ENCODE data around the gene BLOC1S4. TPM values are rescaled to one million over a fixed set of nuclear protein-coding genes. Genes with fewer than 3 reads are reported as not detected.

BLOC1S4 gene
- total RNA-seq, 2 donors from 2014 or later, result 16.5 to 17.1 TPM

- WGBS, 2 donors, result 47 to 54% methylated on average over 8 of the region's 8 CpGs
- no peak for TF ChIP-seq POLR2A (IDR thresholded peaks at IDR 0.05)
- TF ChIP-seq, protein P1, sequence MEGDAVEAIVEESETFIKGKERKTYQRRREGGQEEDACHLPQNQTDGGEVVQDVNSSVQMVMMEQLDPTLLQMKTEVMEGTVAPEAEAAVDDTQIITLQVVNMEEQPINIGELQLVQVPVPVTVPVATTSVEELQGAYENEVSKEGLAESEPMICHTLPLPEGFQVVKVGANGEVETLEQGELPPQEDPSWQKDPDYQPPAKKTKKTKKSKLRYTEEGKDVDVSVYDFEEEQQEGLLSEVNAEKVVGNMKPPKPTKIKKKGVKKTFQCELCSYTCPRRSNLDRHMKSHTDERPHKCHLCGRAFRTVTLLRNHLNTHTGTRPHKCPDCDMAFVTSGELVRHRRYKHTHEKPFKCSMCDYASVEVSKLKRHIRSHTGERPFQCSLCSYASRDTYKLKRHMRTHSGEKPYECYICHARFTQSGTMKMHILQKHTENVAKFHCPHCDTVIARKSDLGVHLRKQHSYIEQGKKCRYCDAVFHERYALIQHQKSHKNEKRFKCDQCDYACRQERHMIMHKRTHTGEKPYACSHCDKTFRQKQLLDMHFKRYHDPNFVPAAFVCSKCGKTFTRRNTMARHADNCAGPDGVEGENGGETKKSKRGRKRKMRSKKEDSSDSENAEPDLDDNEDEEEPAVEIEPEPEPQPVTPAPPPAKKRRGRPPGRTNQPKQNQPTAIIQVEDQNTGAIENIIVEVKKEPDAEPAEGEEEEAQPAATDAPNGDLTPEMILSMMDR (IDR thresholded peaks at IDR 0.05), result no peak
- no peak overlapping the region for H3K4me3 ChIP-seq
- DNase-seq (no peak), ATAC-seq (no peak)
- H3K27ac ChIP-seq, result no peak overlapping the region
- intact Hi-C loops (cut with DNase I), result no loop called here
- H3K9me3 ChIP-seq, result no peaks in the 10 kb centered on the region
- H3K36me3 ChIP-seq (replicated peaks in 1 of 2; ENCODE audit: insufficient read depth in 1 of 2, low read depth in 2 of 2), result no peaks in the 10 kb centered on the region
- no peaks in the 10 kb centered on the region for H3K27me3 ChIP-seq
- H3K4me1 ChIP-seq, result peaks cover 27% of the 10 kb centered on the region
Measured at GRCh38 chr4:6719611-6720179, 3.7 kb downstream of the BLOC1S4 start.

DNA sequence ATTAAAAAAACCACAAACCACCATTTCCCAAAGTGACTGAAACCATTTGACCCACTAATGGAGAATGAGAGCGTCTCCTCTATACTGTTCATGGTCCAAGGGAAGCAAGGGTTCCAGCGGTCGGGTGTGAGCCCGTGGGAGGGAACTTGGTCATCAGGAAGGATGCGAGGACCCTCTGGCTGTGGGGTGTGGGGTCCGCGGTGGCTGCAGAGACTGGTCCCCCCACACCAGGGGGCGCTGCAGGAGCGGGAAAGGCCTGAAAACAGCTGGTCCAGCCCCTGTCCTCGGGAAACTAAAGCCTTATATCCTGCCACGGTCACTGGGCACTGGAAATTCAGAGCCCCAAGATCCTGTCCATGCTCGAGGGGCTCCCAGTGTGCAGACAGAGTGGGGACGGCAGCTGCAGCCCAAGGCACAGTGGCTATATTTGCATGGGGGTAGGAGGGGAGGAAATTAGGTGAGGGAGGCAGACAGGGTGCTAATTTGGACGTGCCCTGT, 4.3 kb downstream of the BLOC1S4 start:
- ATAC-seq (peak; percentile 49), DNase-seq (peak; percentile 78 to 84 (median 82))
- Histone ChIP-seq H3K36me3 (replicated peaks in 1 of 2; ENCODE audit: insufficient read depth in 1 of 2, low read depth in 2 of 2) (no peaks in the 10 kb centered on the region), H3K4me1 (peaks cover 26% of the 10 kb centered on the region), H3K9me3 (no peaks in the 10 kb centered on the region), H3K27me3 (no peaks in the 10 kb centered on the region), H3K4me3 (no peak overlapping the region), H3K27ac (no peak overlapping the region)
- WGBS, 2 donors, result 4 to 10% methylated on average over 7 to 14 of the region's 14 CpGs
- intact Hi-C loops (cut with DNase I), result no loop called here
- no peak for TF ChIP-seq POLR2A (IDR thresholded peaks at IDR 0.05)
- TF ChIP-seq, protein P1 (IDR thresholded peaks at IDR 0.05), result peak; percentile 76 to 97 (median 88)

GRCh38 chr4:6721121-6721520, 5.1 kb downstream of the BLOC1S4 start:
- ATAC-seq (no peak), DNase-seq (no peak)
- Histone ChIP-seq H3K9me3 (no peaks in the 10 kb centered on the region), H3K27ac (no peak overlapping the region), H3K4me1 (peaks cover 20% of the 10 kb centered on the region), H3K27me3 (no peaks in the 10 kb centered on the region), H3K36me3 (replicated peaks in 1 of 2; ENCODE audit: insufficient read depth in 1 of 2, low read depth in 2 of 2) (no peaks in the 10 kb centered on the region), H3K4me3 (no peak overlapping the region)
- intact Hi-C loops (cut with DNase I), result no loop called here
- TF ChIP-seq POLR2A (IDR thresholded peaks at IDR 0.05), result no peak
- TF ChIP-seq, protein P1 (IDR thresholded peaks at IDR 0.05), result no peak
- 92 to 95% methylated on average over 10 of the region's 10 CpGs for WGBS, 2 donors

GRCh38 chr4:6722891-6723290, 6.9 kb downstream of the BLOC1S4 start:
- peaks cover 12% of the 10 kb centered on the region for H3K4me1 ChIP-seq
- no peaks in the 10 kb centered on the region for H3K27me3 ChIP-seq
- no peaks in the 10 kb centered on the region for H3K36me3 ChIP-seq (replicated peaks in 1 of 2; ENCODE audit: insufficient read depth in 1 of 2, low read depth in 2 of 2)
- H3K27ac ChIP-seq, result no peak overlapping the region
- no peak overlapping the region for H3K4me3 ChIP-seq
- no peak for ATAC-seq
- WGBS, 2 donors, result 91 to 92% methylated on average over 5 to 12 of the region's 12 CpGs
- TF ChIP-seq, protein P1 (IDR thresholded peaks at IDR 0.05), result no peak
- no peaks in the 10 kb centered on the region for H3K9me3 ChIP-seq
- no peak for DNase-seq
- intact Hi-C loops (cut with DNase I), result no loop called here

GRCh38 chr4:6723851-6724250, 7.9 kb downstream of the BLOC1S4 start:
- TF ChIP-seq POLR2A (IDR thresholded peaks at IDR 0.05), result no peak
- TF ChIP-seq, protein P1 (IDR thresholded peaks at IDR 0.05), result no peak
- Histone ChIP-seq H3K27ac (no peak overlapping the region), H3K9me3 (no peaks in the 10 kb centered on the region), H3K4me3 (no peak overlapping the region), H3K36me3 (replicated peaks in 1 of 2; ENCODE audit: insufficient read depth in 1 of 2, low read depth in 2 of 2) (no peaks in the 10 kb centered on the region), H3K27me3 (no peaks in the 10 kb centered on the region), H3K4me1 (peaks cover 6% of the 10 kb centered on the region)
- ATAC-seq, result no peak
- WGBS, 2 donors, result 93 to 94% methylated on average over 5 to 8 of the region's 8 CpGs
- intact Hi-C loops (cut with DNase I), result no loop called here
- no peak for DNase-seq

All from body of pancreas (tissue), 4 donors.